Stomach (tissue), 4 donors: ENCODE data around the gene CENPN.

Experiments used
- CTCF ChIP-seq, 7 experiments: fragments of 450-650 bp in 4 of 7; fragments of 200-600 bp in 3 of 7; sonication (generic) in 3 of 7; IDR thresholded peaks; one replicate each; pipeline ENCODE4 v1.5.1; 2016 to 2019; ENCODE audit warnings: antibody characterized with exemption in 7 of 7, control low read depth in 2 of 7, mild to moderate bottlenecking in 1 of 7
- EP300 ChIP-seq: sonication (generic); formaldehyde crosslinking; IDR thresholded peaks from one replicate; pipeline ENCODE4 v1.6.1; 2017; ENCODE audit warnings: antibody characterized with exemption
- POLR2A ChIP-seq, 4 donors: fragments of 450-650 bp; IDR thresholded peaks; one replicate each; pipeline ENCODE4 v1.6.1; 2016; ENCODE audit warnings: antibody characterized with exemption in 4 of 4, control low read depth in 2 of 4, mild to moderate bottlenecking in 1 of 4, moderate library complexity in 1 of 4
- POLR2AphosphoS5 ChIP-seq, 3 donors: sonication (generic); formaldehyde crosslinking; IDR thresholded peaks; one replicate each; pipeline ENCODE4 v1.6.1; 2016; ENCODE audit warnings: antibody characterized with exemption in 3 of 3

GRCh38 chr16:81069063-81069462 is 62.0 kb downstream of the CENPN start:
- TF ChIP-seq CTCF (IDR thresholded peaks at IDR 0.05) (no peak), POLR2A (IDR thresholded peaks at IDR 0.05) (no peak), POLR2AphosphoS5 (IDR thresholded peaks at IDR 0.05) (no peak), EP300 (no peak)
